A549 (cell line): ENCODE measurements around the gene ADD2.

Experiments used
- CBX8 ChIP-seq: fragments of 200-600 bp; sonication (generic); IDR thresholded peaks from 2 replicates; pipeline ENCODE4 v1.6.1; 2016
- CTCF ChIP-seq: fragments of >200 bp; sonication (Bioruptor Twin); formaldehyde crosslinking; IDR thresholded peaks from 3 replicates; pipeline ENCODE4 v1.5.1; 2016
- HDAC2 ChIP-seq: fragments of 200-600 bp; sonication (generic); IDR thresholded peaks from 2 replicates; pipeline ENCODE4 v1.6.1; 2016
- PHF8 ChIP-seq: fragments of 200-600 bp; sonication (generic); IDR thresholded peaks from 2 replicates; pipeline ENCODE4 v1.6.1; 2016; ENCODE audit warnings: low read depth, mild to moderate bottlenecking, antibody characterized with exemption, moderate library complexity, borderline replicate concordance
- POLR2A ChIP-seq: IDR thresholded peaks from 2 replicates; pipeline ENCODE4 v1.6.1; 2012; ENCODE audit warnings: mild to moderate bottlenecking, low read length
- RAD21 ChIP-seq, 2 experiments: fragments of >200 bp in 1 of 2; sonication (Bioruptor Twin) in 1 of 2; formaldehyde crosslinking in 1 of 2; IDR thresholded peaks in 1 of 2; conservative IDR thresholded peaks in 1 of 2; 2 replicates in 1 of 2; 3 replicates in 1 of 2; pipeline ENCODE4 v1.6.1; 2012 to 2018; ENCODE audit warnings: inconsistent platforms in 1 of 2
- REST ChIP-seq: fragments of 200-600 bp; sonication (generic); IDR thresholded peaks from 2 replicates; pipeline ENCODE4 v1.6.1; 2016; ENCODE audit warnings: antibody characterized with exemption, mild to moderate bottlenecking, moderate library complexity
- SREBF2 ChIP-seq: fragments of 450-650 bp; IDR thresholded peaks from 2 replicates; pipeline ENCODE4 v1.6.1; 2014; ENCODE audit warnings: mild to moderate bottlenecking, moderate library complexity

GRCh38 chr2:70717431-70718038 is 50.5 kb downstream of the ADD2 start:
- TF ChIP-seq CTCF (no peak), PHF8 (no peak), POLR2A (no peak), RAD21 (conservative IDR thresholded peaks at IDR 0.05 in 1 of 2, IDR thresholded peaks at IDR 0.05 in 1 of 2) (no peak), REST (no peak), SREBF2 (no peak), CBX8 (no peak), HDAC2 (no peak)
